ENCODE results near the gene GIMAP7. TPM values are rescaled to one million over a fixed set of nuclear protein-coding genes. Genes with fewer than 3 reads are reported as not detected.

The GIMAP7 gene
- total RNA-seq, 1 donor from 2014 or later: 4.2 TPM

GRCh38 chr7:150566123-150566522, 51.5 kb downstream of the GIMAP7 start:
- Histone ChIP-seq H3K27ac (ENCODE audit: low read depth, low read length) (no peak overlapping the region), H3K9me3 (ENCODE audit: control insufficient read depth in 3 of 3, low read length in 3 of 3) (peaks cover 0 to 4% (median 0%) of the 10 kb centered on the region in 3 donors), H3K4me1 (ENCODE audit: control insufficient read depth in 3 of 3, insufficient read depth in 3 of 3, low read length in 3 of 3) (peaks cover 0 to 7% (median 4%) of the 10 kb centered on the region in 3 donors), H3K36me3 (ENCODE audit: control insufficient read depth in 3 of 3, insufficient read depth in 3 of 3, low read length in 3 of 3) (peaks cover 0 to 2% (median 0%) of the 10 kb centered on the region in 3 donors), H3K27me3 (ENCODE audit: control insufficient read depth in 3 of 3, insufficient read depth in 3 of 3, low read length in 3 of 3) (no peaks in the 10 kb centered on the region), H3K4me3 (ENCODE audit: low read length in 3 of 3) (no peak overlapping the region), H3K9ac (ENCODE audit: low read depth in 1 of 3, low read length in 3 of 3) (no peak overlapping the region)

- Histone ChIP-seq H3K9me3 (ENCODE audit: control insufficient read depth in 3 of 3, low read length in 3 of 3) (peaks cover 0 to 4% (median 0%) of the 10 kb centered on the region in 3 donors), H3K4me3 (ENCODE audit: low read length in 3 of 3) (peak overlapping the region in 1 of 3 donors; percentile 73), H3K9ac (ENCODE audit: low read depth in 1 of 3, low read length in 3 of 3) (no peak overlapping the region), H3K27ac (ENCODE audit: low read depth, low read length) (no peak overlapping the region), H3K36me3 (ENCODE audit: control insufficient read depth in 3 of 3, insufficient read depth in 3 of 3, low read length in 3 of 3) (peaks cover 0 to 2% (median 0%) of the 10 kb centered on the region in 3 donors), H3K27me3 (ENCODE audit: control insufficient read depth in 3 of 3, insufficient read depth in 3 of 3, low read length in 3 of 3) (no peaks in the 10 kb centered on the region), H3K4me1 (ENCODE audit: control insufficient read depth in 3 of 3, insufficient read depth in 3 of 3, low read length in 3 of 3) (peaks cover 0 to 7% (median 4%) of the 10 kb centered on the region in 3 donors)
These were observed 51.9 kb downstream of the GIMAP7 start for GRCh38 chr7:150566572-150566971.

DNA sequence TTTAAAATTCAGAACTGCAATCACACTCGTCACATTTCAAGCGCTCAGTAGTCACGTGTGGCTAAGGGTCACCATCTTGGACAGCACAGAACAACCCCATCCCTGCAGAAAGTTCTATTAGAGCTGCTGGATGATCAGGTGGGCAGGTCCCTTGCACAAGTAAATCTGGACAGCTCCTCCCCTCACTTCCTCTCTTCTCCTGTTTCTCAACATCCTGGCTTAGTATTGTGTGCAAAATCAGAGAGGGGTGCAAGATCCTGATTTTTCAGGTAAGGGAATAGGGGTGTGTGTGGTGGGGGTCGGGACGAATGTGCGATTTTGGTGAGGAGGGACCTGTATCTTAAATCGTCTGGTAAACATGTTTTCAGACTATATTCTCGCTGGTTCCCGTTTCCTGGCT, 52.5 kb downstream of the GIMAP7 start, which contains the start of gene GIMAP4:
GIMAP4 (plus strand) TSS at position 222 of the 400 bp plus-strand sequence. CDS start 2,512 bp downstream, outside the sequence.
- Histone ChIP-seq H3K9ac (ENCODE audit: low read depth in 1 of 3, low read length in 3 of 3) (peak within 1 kb of the TSS; percentile 48 to 77 (median 63)), H3K9me3 (ENCODE audit: control insufficient read depth in 3 of 3, low read length in 3 of 3) (peaks cover 0 to 4% (median 0%) of the 10 kb centered on the region in 3 donors), H3K27me3 (ENCODE audit: control insufficient read depth in 3 of 3, insufficient read depth in 3 of 3, low read length in 3 of 3) (no peaks in the 10 kb centered on the region), H3K4me1 (ENCODE audit: control insufficient read depth in 3 of 3, insufficient read depth in 3 of 3, low read length in 3 of 3) (peaks cover 0 to 7% (median 4%) of the 10 kb centered on the region in 3 donors), H3K27ac (ENCODE audit: low read depth, low read length) (peak within 1 kb of the TSS; percentile 83), H3K36me3 (ENCODE audit: control insufficient read depth in 3 of 3, insufficient read depth in 3 of 3, low read length in 3 of 3) (peaks cover 0 to 3% (median 2%) of the 10 kb centered on the region in 3 donors), H3K4me3 (ENCODE audit: low read length in 3 of 3) (peak within 1 kb of the TSS; percentile 57 to 73 (median 60))

DNA sequence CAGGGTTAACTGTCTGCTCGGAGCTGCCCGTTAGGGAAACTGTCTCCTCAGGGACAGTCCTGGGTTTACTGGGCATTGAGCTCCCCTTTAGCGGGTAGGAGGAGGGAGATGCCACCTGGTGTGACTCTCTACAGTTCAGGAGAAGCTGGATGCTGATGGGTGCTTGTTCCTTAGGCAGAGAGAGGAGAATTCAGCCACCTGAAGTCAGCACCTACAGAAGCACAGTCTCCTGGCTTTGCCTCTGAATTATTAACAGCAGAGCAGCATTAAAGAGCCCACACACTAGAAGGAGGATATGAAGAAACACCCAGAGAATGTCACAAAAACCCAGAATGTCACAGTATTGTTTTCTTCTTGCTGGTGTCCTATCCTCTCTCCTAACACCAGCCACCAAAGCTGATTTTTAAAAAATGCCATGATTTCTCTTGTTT, 53.2 kb downstream of the GIMAP7 start:
- Histone ChIP-seq H3K36me3 (ENCODE audit: control insufficient read depth in 3 of 3, insufficient read depth in 3 of 3, low read length in 3 of 3) (peaks cover 0 to 6% (median 5%) of the 10 kb centered on the region in 3 donors), H3K4me3 (ENCODE audit: low read length in 3 of 3) (peak overlapping the region; percentile 57 to 73 (median 60)), H3K4me1 (ENCODE audit: control insufficient read depth in 3 of 3, insufficient read depth in 3 of 3, low read length in 3 of 3) (peaks cover 0 to 7% (median 4%) of the 10 kb centered on the region in 3 donors), H3K9me3 (ENCODE audit: control insufficient read depth in 3 of 3, low read length in 3 of 3) (peaks cover 0 to 4% (median 0%) of the 10 kb centered on the region in 3 donors), H3K27ac (ENCODE audit: low read depth, low read length) (peak overlapping the region; percentile 83), H3K27me3 (ENCODE audit: control insufficient read depth in 3 of 3, insufficient read depth in 3 of 3, low read length in 3 of 3) (no peaks in the 10 kb centered on the region), H3K9ac (ENCODE audit: low read depth in 1 of 3, low read length in 3 of 3) (peak overlapping the region; percentile 48 to 77 (median 63))

DNA sequence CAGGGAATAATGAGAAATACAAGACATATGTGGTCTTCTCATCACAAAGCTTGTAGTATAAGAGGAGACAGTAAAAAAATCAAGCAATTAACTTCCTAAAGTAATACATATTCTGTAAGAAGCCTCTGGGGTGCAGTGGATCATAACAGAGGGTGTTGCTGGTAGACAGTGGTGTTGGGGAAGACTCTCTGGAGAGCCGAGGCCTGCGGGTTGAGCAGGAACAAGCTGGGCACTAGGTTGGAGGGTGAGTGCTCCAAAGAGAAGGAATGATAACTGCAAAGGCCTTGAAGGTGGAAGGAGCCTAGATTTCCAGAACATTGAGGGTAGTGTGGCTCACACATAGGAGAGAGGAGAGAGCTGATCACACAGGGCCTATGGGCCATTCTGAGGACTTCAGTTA, 54.0 kb downstream of the GIMAP7 start:
- Histone ChIP-seq H3K36me3 (ENCODE audit: control insufficient read depth in 3 of 3, insufficient read depth in 3 of 3, low read length in 3 of 3) (peaks cover 0 to 6% (median 5%) of the 10 kb centered on the region in 3 donors), H3K27ac (ENCODE audit: low read depth, low read length) (peak overlapping the region; percentile 83), H3K4me1 (ENCODE audit: control insufficient read depth in 3 of 3, insufficient read depth in 3 of 3, low read length in 3 of 3) (peaks cover 0 to 7% (median 4%) of the 10 kb centered on the region in 3 donors), H3K27me3 (ENCODE audit: control insufficient read depth in 3 of 3, insufficient read depth in 3 of 3, low read length in 3 of 3) (no peaks in the 10 kb centered on the region), H3K9me3 (ENCODE audit: control insufficient read depth in 3 of 3, low read length in 3 of 3) (peaks cover 0 to 4% (median 0%) of the 10 kb centered on the region in 3 donors), H3K4me3 (ENCODE audit: low read length in 3 of 3) (peak overlapping the region; percentile 31 to 73 (median 60)), H3K9ac (ENCODE audit: low read depth in 1 of 3, low read length in 3 of 3) (peak overlapping the region in 1 of 3 donors; percentile 48)

DNA sequence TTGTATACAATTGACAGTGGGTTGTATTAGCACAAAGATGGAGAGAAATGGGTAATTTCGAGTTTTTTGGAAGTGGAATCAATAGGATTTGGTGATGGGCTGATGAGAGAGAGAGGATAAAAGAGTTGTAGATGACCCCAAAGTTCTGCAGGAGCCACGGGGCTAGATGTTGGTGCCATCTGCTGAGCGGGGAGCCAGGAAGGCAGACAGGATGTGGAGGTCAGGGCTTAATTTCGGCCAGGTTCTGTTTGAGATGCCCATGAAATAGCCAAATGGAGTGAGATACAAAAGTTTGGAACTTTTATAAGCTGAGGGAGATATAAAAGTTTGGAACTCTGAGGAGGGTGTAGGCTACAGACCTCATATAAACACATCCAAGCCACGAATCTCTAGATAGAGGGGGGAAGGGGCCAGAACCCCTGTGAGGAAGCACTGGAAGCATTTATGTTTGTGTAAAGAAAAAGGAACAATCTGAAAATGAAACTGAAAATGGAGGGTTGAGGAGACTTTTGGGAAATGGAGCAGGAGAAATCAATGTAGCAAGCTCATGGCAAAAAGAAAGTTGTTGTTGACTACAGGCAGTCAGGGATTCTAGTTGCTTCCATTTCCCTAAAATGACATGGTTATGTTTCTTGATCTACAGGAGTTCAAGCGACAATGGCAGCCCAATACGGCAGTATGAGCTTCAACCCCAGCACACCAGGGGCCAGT, 54.7 kb downstream of the GIMAP7 start:
- H3K27me3 ChIP-seq (ENCODE audit: control insufficient read depth in 3 of 3, insufficient read depth in 3 of 3, low read length in 3 of 3): no peaks in the 10 kb centered on the region
- peaks cover 0 to 6% (median 5%) of the 10 kb centered on the region in 3 donors for H3K36me3 ChIP-seq (ENCODE audit: control insufficient read depth in 3 of 3, insufficient read depth in 3 of 3, low read length in 3 of 3)
- peak overlapping the region in 1 of 3 donors; percentile 48 for H3K9ac ChIP-seq (ENCODE audit: low read depth in 1 of 3, low read length in 3 of 3)
- H3K4me3 ChIP-seq (ENCODE audit: low read length in 3 of 3): peak overlapping the region; percentile 37 to 73 (median 40)
- peaks cover 0 to 4% (median 0%) of the 10 kb centered on the region in 3 donors for H3K9me3 ChIP-seq (ENCODE audit: control insufficient read depth in 3 of 3, low read length in 3 of 3)
- peak overlapping the region; percentile 83 for H3K27ac ChIP-seq (ENCODE audit: low read depth, low read length)
- H3K4me1 ChIP-seq (ENCODE audit: control insufficient read depth in 3 of 3, insufficient read depth in 3 of 3, low read length in 3 of 3): peaks cover 0 to 7% (median 4%) of the 10 kb centered on the region in 3 donors

Other genes starting within 250 kb of the GIMAP7 start
- 5.7 TPM for gene LRRC61, start 191.5 kb upstream of the GIMAP7 start, total RNA-seq
- 1.6 TPM for gene ACTR3C, start 191.3 kb upstream of the GIMAP7 start, total RNA-seq
- gene RARRES2, start 173.2 kb upstream of the GIMAP7 start, total RNA-seq: 54.3 TPM
- 31.3 TPM for gene REPIN1, start 146.1 kb upstream of the GIMAP7 start, total RNA-seq
- gene ZNF775, start 135.5 kb upstream of the GIMAP7 start, total RNA-seq: 6.8 TPM
- 12.0 TPM for gene GIMAP8, start 64.2 kb upstream of the GIMAP7 start, total RNA-seq
- gene GIMAP4, start 52.5 kb downstream of the GIMAP7 start, total RNA-seq: 25.6 TPM
- gene GIMAP6, start 117.5 kb downstream of the GIMAP7 start, total RNA-seq: 15.7 TPM
- 9.4 TPM for gene GIMAP2, start 170.8 kb downstream of the GIMAP7 start, total RNA-seq
- 1.0 TPM for gene GIMAP1, start 201.7 kb downstream of the GIMAP7 start, total RNA-seq
- gene GIMAP5, start 222.5 kb downstream of the GIMAP7 start, total RNA-seq: 21.4 TPM

Data from skeletal muscle tissue (tissue), 4 donors.